GM10248 (cell line): ENCODE results near the gene GRAMD1B.

Experiments used
- CTCF ChIA-PET: fragments of 300-600 bp; sonication (Branson Sonifier 250); formaldehyde crosslinking; extraction: SDS; loops from one replicate; lab custom pipeline; 2021; ENCODE audit warnings: antibody characterized with exemption; lab: Yijun Ruan, JAX
- POLR2A ChIA-PET: fragments of 350-650 bp; sonication (Branson Sonifier 250); formaldehyde crosslinking; extraction: SDS; loops from one replicate; lab custom pipeline; 2020; ENCODE audit warnings: antibody characterized with exemption; lab: Yijun Ruan, JAX
- DNase-seq: peaks from one replicate; pipeline ENCODE4 v3.0.0; 2012; ENCODE audit errors: extremely low spot score
- TF ChIP-seq, protein P1 (sequence below): IDR thresholded peaks from 2 replicates; pipeline ENCODE4 v1.5.1; 2012; ENCODE audit warnings: mild to moderate bottlenecking, low read depth; ENCODE audit errors: extremely low read depth, missing control alignments, control extremely low read depth

GRAMD1B gene

DNA sequence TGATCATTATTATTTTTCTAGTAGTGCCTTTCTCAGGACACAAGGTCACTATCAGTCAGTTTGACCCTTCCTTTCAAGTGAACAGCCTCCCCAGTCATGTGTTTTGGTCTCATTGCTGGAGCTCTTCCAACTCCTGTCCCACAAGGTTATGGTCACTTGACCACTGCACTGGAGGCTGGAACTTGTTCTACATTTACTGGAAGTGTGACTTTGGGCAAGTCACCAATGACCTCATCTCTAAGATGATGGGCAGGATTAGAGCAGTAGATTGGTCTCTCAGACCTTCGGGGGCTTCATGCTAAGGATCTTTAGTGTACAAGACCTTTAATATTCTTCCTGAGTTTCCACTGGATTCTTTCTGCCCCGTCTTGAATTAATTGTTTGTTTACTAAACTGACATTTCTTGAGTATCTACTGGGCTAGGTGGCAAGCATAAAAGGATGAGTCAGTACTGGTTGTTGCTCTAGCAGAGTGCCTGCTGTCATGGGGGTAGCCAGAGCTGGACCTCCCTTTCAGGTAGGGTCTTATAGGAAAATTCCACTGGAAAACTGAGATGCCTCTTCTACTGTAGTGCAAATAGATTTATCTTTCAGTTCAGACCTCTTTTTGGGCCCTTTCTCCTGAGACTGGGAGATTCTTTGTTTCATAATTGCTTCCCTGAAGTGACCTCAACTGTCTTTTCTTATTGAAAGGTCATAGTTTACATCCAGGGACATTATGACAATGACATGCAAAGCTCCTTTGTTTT lies 106.8 kb downstream of the GRAMD1B start:
- DNase-seq: no peak
- TF ChIP-seq, protein P1, sequence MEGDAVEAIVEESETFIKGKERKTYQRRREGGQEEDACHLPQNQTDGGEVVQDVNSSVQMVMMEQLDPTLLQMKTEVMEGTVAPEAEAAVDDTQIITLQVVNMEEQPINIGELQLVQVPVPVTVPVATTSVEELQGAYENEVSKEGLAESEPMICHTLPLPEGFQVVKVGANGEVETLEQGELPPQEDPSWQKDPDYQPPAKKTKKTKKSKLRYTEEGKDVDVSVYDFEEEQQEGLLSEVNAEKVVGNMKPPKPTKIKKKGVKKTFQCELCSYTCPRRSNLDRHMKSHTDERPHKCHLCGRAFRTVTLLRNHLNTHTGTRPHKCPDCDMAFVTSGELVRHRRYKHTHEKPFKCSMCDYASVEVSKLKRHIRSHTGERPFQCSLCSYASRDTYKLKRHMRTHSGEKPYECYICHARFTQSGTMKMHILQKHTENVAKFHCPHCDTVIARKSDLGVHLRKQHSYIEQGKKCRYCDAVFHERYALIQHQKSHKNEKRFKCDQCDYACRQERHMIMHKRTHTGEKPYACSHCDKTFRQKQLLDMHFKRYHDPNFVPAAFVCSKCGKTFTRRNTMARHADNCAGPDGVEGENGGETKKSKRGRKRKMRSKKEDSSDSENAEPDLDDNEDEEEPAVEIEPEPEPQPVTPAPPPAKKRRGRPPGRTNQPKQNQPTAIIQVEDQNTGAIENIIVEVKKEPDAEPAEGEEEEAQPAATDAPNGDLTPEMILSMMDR: no peak
- POLR2A ChIA-PET: no interaction called here
- CTCF ChIA-PET: interaction anchor here (0.8 to 4.0 kb wide), 16 partner anchors 10 to 276 kb away, joined by 3 to 28 read pairs (median 4); no protein-coding TSS in a partner anchor

DNA sequence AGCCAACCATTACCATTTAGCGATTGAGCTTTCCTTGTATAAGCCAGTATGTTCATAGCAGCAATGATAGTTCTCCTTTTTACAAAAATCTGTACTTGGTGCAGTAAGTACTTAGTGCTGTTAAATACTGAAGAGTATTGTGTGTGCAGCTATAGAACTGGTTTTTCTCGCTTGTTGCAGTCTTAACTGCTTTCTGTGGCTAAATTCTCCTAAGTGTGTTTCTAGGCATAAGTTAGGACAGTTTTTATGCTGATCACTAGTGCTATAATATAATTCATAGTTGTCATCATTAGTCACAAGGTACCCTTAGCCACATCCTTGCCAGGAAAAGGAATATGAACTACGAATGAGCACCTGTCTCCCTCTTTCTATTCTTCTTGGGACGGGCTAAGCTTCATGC lies 107.7 kb downstream of the GRAMD1B start:
- CTCF ChIA-PET: interaction anchor here (0.8 to 3.5 kb wide), 13 partner anchors 9 to 170 kb away, joined by 3 to 28 read pairs (median 3); no protein-coding TSS in a partner anchor
- no peak for DNase-seq
- POLR2A ChIA-PET: no interaction called here
- TF ChIP-seq, protein P1: no peak

DNA sequence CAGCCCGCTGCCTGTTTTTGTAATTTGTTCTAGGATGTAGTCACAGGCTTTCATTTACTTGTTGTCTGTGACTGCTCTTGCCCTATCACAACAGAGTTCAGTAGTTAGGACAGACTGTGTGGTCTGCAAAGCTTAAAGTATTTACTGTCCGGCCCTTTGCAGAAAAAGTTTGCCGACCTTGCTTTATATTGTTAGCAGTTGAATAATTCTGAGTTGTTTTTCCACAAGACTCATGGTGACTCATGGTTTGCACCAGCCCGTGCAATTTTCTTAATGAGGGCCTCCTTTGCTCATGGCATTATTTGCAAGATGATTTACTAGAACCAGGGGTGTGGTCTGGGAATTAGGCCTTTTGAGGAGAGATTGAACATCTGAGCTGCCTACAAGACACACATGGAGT lies 113.7 kb downstream of the GRAMD1B start:
- ChIA-PET POLR2A (no interaction called here), CTCF (interaction anchor here (1.9 kb wide), 1 partner anchor 9 kb away, joined by 4 read pairs; no protein-coding TSS in a partner anchor)
- TF ChIP-seq, protein P1: no peak
- no peak for DNase-seq

DNA sequence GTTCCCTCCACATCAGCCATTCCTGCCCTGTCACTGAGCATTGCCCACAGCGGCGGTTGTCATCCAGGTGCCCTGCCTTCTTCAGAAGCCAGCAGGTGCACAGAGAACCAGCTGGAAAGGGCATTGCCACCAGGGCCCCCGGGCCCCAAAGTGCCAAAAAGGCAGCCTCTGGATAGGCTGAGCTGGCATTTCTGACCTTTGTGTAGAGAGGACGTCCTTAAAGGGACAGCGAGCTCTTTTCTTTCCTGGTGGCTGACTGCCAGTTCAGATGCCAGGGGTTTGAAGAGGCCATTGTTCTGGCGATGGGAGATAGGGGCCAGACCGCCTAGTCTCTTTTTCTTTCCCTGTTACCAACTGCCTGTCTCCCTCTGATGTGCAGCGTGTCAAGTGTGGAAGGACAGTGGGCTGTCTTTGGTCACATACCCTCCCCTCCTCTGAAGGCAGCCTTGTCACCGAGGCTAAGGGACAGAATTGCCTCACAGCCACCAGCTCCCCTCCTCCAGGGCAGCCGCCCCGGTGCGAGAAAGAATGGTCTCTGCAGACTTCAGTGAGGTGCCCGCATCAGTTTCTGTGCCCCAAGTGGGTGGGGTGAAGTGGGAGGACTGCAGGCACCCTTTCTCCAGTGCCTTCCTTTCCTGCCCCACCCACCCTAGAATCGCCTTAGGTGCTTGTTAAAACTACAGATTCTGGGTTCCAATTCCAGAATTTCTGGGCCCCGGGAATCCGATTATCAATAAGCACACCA lies 114.7 kb downstream of the GRAMD1B start:
- ChIA-PET POLR2A (no interaction called here), CTCF (interaction anchor here (0.8 to 4.2 kb wide), 10 partner anchors 7 to 66 kb away, joined by 3 to 26 read pairs (median 9); no protein-coding TSS in a partner anchor)
- TF ChIP-seq, protein P1: no peak
- DNase-seq: no peak

DNA sequence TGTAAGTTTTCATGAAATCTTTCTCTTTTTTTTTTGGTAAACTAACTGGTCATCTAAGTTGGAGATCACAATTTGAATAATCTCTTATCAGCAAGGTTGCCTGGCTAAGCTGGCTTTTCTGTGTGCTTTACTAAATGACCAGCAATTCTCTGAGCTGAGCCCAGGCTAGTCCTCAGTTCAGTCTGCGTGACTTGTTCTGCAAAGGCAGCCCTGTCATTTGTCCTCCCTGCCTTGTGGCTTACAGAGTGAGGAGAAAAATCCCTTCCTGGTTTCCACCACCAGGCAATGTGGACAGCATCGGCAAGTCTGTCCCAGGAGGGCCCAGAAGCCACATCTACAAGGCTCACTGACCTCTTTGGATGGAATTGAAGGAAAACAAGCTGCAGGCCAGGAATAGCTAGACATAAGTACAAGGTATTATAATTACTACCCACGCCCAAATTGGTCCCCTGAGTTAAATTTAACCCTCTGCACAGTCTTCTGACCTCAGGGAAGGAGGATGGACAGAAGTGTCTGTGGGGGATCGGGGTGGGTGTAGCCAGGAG lies 115.7 kb downstream of the GRAMD1B start:
- no peak for DNase-seq
- ChIA-PET POLR2A (no interaction called here), CTCF (interaction anchor here (0.8 to 4.2 kb wide), 13 partner anchors 8 to 138 kb away, joined by 3 to 26 read pairs (median 7); no protein-coding TSS in a partner anchor)

DNA sequence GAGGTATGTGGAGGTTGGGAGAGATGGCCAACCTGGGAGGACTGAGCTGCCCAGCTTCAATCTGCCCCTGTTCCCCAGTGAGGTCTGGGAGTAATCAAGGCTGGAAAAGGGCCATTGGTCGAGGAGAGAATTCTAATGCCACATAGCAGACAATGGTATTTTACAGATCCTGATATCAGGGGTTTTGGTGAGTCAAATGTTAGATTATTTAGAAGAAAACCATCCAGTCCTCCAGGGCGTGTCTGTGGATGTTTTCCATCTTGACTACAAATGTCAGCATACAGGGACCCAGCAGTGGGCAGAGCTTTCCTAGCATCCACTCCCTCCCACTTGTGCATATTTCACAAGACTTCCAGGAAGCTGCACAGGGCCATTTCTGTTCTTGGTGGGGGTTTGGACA lies 116.4 kb downstream of the GRAMD1B start:
- ChIA-PET CTCF (interaction anchor here (1.3 to 4.2 kb wide), 11 partner anchors 8 to 139 kb away, joined by 4 to 26 read pairs (median 11); no protein-coding TSS in a partner anchor), POLR2A (interaction anchor here (0.7 kb wide), 1 partner anchor 14 kb away, joined by 3 read pairs; no protein-coding TSS in a partner anchor)
- TF ChIP-seq, protein P1: no peak
- no peak for DNase-seq

More for the DNA sequence above, 115.7 kb downstream of the GRAMD1B start:
- TF ChIP-seq, protein P1: no peak
